GM18867 (cell line): ENCODE measurements around the gene MXRA8.
"Not testable (repeated sequence)": the region's sequence is repeated elsewhere in the genome, so short reads cannot be mapped to it uniquely, and the experiment has no call there.

ENCODE experiments used
- ATAC-seq: cut with Tn5 transposase; IDR thresholded peaks from one replicate; pipeline ENCODE4 v1.9.1; 2021; ENCODE audit warnings: mild to moderate bottlenecking, moderate library complexity; ENCODE audit not compliant: unreplicated experiment

The MXRA8 gene

DNA sequence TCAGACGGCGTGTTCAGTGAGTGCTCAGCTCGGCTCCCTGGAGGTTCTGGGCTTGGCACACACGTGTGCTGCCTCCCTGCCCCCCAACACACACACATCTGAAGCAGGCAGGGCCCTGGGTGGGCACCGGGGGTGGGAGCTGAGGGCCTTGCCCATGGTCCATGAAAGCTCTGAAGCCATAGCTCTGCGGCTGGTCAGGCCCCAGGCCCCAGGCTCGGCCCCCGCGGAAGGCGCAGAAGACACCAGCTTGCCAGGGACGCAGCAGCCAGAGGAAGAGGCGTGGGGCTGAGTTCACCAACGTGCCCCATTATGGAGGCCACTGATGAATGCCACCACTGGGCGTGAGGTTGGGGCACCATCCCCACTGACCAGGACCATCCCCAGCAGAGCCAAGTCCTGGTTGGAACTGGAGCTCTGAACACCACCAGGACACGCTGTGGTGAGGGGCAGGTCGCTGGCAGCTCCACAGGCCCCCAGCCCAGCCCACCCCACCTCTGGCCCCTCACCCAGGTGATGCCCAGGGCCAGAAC, 12.5 kb upstream of the MXRA8 start:
- no peak for ATAC-seq

DNA sequence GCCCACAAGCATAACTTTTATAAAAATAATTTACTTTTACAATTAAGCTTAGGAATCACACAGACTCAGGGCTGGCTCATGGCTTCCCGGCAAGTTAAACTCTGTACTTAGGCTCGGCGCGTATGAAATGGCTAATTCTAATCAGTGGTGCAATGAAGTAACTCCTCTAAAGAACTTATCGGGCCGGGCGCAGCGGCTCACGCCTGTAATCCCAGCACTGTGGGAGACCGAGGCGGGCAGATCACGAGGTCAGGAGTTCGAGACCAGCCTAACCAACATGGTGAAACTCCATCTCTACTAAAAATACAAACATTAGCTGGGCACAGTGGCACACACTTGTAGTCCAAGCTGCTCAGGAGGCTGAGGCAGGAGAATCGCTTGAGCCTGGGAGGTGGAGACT, 11.7 kb upstream of the MXRA8 start:
- ATAC-seq, result not testable (repeated sequence)

DNA sequence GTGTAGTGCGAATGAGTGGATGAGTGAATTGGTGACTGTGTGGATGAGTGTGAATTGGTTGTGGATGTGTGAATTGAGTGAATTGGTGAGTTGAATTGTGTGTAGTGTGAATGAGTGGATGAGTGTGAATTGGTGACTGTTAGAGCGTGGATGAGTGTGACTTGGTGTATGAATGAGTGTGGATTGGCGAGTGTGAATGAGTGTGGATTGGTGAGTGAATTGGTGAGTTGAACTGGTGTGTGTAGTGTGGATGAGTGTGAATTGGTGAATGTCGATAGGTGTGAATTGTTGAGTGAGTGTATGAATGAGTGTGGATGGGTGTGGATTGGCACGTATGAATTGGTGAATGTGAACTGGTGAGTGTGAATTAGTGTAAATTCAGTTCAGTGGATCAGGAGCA, 9.0 kb upstream of the MXRA8 start:
- ATAC-seq, result no peak

DNA sequence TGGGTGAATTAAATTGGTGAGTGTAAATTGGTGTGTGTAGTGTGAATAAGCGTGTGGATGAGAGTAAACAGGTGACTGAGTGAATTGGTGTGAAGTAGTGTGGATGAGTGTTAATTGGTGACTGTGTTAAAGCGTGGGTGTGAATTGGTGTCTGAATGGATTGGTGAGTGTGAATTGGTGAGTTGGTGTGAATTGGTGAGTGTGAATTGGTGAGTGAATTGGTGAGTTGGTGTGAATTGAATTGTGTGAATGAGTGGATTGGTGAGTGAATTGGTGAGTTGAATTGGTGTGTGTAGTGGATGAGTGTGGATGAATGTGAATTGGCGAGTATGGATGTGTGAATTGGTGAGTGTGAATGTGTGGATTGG, 8.3 kb upstream of the MXRA8 start:
- no peak for ATAC-seq

DNA sequence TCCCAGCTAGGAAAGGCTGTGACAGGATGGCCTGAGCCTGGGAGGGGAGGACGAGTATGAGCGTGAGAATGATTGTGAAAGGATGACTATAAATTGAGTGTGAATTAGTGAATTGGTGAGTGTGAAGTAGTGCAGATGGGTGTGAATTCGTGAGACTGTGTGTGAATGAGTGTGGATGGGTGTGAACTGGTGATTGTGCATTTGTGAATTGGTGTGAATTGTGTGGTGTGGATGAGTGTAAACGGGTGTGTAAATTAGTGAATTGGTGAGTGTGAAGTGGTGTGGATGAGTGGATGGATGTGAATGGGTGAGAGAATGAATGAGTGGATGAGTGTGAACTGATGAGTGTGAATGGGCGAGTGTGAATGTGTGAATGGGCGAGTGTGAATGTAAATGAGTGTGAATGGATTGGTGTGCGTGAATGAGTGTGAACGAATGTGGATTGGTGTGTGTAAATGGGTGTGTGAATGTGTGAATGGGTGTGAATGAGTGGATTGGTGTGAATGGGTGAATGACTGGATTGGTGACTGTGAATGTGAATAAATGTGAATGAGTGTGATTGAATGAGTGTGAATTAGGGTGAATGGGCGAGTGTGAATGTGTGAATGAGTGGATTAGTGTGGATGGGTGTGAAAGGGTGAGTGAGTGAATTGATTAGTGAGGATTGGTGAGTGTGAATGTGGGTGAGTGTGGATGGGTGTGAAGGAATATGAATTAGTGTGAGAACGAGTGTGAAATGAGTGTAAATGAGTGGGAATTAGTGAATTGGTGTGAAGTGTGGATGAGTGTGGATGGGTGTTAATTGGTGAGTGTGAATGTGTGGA, 7.7 kb upstream of the MXRA8 start:
- ATAC-seq, result no peak

DNA sequence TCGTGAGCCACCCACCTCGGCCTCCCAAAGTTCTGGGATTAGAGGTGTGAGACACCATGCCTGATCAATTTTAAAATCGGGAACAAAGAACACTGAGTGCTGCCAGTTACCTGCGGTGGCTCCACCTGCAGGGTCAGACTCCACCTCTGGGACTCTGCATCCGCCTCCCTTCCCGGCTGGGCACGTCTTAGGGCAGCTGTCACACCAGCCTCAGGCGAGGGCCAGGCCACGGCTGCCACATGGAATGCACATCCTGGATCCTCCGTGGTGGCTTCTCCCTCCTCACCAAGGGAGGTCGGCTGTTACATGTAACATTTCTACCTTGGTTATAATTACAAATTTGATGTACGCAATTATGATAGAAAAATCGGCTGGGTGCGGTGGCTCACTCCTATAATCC, 5.9 kb upstream of the MXRA8 start:
- no peak for ATAC-seq

DNA sequence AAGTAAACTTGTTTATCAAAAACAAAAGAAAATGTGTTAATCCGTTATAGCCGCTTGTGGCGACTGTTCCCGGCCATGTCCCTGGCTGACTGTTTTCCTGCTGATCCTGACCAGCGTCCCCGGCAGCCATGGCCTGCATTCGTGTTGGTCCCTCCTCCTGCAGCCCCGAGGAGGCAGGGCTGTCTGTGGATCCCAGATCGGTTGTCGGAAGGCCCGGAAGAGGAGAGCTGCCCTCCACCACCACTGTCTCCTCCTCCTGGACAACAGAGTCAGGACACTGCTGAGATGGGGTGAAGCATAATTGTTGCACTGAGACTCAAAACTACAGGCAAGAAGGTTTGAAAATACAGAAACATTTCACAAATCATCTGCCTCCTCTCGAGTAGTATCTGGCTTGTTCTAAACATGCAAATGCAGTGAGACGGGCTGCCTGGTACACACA, 3.6 kb upstream of the MXRA8 start:
- ATAC-seq, result no peak

DNA sequence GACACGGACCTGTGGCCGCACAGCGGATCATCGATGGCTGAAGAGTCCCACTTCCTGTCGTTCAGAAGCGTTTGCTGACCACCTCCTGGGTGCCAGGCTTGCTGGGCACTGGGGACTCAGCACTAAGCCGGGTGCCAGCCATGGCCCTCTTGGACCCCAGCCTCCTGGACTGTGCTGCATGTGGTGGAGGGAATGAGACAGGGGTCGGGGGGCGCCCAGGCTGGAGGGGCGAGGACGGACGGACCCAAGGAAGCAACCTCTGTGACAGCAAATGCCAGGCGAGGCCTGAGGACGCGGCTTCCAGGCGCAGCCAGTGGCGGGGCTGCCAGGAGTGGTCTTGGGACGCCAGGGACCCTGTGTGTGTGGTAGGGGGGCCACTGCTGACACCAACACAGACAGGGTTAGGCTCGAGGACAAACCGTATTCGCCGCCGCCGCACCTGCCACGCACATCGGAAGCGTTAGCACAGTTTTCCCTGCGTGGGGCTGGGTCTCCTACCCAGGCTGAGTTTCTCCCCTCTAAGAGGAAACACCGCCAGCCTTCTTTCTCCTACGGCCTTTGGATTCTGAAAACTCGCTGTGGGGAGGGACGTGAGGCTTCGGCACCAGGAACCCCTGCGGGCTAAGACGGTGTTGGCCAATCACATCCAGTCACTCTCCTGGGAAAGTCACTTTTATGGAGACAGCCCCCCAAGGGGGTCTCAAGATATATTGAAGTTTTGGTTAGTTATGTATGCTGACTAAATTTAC, 3.1 kb upstream of the MXRA8 start:
- no peak for ATAC-seq

DNA sequence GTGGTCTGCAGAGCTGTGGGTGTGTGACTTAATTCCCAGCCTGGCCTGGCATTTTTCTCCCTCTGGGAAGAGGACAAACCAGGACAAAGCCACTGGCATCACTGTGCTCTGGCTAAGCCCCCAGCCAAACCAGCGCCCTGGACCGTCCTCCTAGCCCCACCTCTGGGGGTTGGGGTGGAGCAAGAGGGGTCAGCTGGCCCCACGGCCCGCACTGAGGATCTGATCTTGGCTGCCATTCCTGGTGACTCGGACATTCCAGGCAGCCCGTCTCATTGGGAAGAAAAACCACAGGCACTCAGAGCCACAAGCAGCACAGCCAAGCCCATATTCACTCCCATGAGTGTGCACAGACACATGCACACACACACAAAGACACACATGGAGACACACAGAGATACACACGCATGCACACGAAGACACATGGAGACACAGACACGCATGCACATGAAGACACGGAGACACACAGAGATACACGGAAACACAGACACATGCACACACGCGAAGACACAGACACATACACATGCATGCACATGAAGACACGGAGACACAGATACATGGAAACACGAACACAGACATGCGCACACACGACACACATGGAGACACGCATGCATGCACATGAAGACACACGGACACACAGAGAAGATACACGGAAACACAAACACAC, 2.3 kb upstream of the MXRA8 start:
- ATAC-seq, result no peak

DNA sequence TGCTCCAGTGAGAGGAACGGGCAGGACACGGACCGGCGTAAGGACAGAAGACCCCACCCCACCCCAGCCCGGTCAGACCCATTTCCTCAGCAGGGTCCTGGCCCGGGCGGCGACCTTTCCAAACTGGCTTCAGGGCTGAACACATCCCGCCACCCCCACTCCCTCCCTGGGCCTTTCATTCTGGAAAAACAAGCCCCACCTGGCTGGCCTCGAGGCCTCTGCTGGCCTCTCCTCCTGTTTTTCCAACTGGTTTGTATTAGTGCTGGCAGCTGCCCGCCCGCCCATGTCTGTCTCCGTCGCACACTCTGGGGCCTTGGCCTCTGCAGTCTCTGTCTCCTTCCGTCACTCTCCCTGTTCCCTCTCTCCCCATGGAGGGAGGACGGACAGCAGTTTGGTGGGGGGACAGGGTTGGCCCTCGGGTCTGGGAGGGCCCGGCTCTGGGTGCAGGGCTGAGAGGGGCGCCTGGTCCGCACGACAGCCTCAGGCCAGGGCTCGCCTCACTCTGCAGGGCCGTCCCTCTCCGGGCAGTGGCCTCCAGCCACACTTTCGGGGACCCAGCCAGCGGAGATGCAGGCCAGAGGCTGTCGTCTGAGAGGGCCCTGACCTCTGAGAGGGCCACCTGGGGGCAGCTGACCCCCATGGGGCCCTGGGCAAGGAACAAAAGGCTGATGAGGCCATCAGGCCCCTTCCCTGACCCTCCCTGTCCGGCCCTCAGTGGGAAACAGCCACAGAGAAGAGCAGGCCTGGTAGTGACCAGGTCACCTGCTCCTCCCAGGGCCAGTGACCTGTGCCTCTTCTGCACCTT, 1.5 kb upstream of the MXRA8 start:
- no peak for ATAC-seq

DNA sequence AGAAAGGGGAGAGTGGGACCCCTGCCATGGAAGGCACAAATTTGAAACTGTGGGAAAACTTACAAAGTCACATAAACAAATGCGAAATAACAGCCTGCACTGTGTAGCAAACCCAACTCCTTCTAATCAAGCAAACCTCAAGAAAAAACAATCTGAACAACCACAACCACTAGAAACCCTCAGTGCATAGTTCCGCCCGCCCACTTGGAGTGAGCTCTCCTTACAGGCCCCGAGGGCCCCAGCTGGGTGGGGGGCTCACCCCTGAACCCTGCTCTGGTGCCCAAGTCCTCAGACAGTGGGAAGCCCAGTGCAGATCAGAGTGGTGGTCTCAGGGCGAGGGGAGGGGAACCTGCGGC, 931 bp upstream of the MXRA8 start:
- ATAC-seq, result no peak

DNA sequence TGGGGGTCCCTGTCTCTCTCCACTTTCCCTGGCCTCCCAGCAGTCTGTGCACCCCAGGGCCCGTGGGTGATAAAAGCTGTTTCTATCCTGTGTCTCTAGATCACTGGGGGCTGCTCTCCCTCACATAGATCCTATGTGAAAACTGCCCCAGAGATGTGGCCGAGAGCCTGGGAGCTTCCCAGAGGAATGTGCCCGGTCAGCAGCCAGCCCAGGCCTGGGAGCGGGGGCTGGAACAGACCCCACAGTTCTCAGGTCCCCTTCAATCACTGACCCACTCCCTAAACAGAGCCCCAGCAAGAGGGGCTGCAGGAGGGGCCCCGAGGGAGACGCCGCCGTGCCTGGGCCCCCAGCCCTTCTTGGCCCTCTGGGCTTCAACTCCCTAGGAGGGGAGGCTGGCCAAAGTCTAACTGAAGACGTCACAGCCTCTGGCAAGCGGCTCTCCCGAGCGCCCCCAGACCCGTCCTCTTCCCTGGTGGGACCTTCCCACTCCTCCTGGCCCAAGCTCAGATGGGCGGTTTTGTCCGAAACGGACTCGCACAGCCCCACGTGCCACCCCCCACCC, 403 bp downstream of the MXRA8 start:
- no peak for ATAC-seq

DNA sequence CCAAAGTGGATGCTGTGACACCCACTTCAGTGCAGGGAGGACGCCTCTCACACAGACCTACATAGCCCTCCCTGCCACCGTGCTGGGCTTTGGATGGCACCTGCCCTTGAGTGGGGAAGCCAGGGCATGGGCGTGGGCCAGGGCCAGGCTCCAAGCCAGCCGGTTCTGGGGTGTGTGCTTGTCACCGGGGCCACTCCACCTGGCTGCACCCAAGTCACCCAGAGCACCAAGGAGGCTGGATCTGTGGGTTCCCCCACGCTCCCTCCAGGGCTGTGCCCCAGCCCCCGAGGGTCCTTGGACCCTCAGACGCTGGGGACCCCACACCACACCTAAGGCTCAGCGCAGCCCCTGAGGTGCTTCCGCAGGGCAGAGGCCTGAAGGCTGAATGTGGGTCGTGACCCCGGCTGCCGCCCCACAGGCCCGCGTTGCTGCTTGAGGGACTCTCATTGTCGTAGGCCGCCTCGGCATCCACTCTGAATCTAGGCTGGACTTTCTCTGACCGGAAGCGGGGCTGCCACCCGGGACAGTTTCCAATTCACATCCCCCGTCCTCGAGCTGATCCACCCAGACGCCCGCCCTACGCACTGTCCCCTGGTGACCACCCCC, 1.5 kb downstream of the MXRA8 start:
- ATAC-seq, result no peak

DNA sequence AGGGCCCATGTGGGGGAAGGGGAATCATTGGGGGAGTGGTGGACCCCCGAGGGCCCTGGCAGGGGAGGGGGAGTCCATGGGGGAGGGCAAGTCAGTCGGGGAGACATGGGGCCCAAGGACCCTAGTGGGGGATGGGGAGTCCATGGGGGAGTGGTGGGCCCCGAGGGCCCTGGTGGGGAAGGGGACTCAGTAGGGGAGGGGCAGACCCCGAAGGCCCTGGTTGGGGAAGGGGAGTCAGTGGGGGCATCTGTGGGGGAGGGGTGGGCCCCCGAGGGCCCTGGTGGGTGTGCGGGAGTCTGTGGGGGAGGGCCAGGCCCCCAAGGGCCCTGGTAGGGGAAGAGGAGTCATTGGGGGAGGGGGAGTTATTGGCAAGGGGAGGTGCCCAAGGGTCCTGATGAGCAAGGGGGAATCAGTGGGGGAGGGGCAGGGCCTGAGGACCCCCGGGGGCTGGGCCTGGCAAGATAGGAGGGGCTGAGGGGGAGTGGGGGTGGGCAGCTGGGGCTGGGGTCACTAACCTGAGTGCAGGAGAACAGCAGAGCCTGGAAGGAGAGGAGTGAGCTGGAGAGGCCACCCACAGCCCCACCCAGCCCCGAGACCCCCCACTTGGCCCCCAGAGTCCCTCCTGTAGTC, 2.1 kb downstream of the MXRA8 start:
- no peak for ATAC-seq

DNA sequence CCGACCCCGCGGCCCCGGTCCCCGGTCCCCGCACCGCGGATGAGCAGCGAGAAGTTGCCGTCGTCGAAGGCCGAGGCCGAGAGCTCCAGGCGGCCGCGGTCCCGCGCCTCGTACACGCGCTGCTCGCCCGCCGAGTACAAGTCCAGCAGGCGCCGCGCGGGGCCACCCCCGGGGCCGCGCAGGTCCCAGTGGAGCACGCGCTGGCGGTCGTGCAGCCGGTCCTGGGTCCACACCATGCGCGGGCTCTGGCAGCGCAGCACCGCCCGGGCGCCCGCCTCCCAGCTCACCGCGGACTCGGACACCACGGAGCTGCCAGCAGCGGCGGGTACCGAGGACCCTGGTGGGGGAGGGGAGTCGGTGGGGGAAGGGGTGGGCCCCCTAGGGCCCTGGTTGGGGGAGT, 2.9 kb downstream of the MXRA8 start:
- no peak for ATAC-seq

DNA sequence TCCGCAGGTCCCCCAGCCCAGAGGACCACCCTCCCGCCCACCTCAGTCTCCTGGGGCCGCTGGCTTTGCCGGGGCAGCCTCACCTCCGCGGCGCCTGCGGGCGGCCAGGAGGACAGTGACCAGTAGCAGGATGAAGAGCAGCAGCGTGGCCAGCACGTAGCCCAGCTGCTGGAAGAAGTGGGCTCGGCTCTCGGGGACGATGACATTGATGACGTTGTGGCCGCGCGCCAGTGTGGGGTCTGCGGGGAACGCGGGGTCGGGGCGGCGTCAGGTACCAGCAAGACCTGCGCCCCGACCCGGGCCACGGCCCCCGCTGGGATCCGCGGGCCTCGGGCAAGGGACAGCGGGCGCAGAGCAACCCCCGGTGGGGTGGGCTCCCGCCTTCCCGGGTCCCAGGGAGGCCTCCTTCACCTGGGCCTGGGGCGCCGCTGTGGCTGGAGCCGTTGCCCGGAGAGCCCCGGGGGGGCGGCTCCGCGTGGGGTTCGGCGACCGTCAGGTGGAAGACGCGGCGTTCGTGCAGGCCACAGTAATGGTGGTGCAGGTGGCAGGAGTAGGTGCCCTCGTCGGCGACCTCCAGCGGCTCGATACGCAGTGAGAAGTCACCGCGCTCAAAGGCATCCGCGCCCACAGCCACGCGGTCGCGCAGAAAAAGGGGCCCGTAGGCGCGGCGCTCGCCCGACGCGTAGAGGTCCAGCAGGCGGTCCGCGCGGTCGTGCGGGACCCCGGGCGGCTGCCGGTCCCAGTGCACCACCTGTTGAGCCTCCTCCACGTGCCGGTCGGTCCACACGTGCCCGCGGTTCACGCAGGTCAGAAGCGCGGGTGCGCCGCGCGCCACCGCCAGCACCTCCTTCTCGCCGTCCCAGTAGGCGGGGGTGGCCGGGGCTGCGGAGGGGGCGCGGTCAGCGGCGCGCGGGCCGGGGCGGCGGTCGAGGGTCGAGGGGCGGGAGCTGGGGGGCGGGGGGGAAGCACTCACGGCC, 3.8 kb downstream of the MXRA8 start:
- no peak for ATAC-seq

DNA sequence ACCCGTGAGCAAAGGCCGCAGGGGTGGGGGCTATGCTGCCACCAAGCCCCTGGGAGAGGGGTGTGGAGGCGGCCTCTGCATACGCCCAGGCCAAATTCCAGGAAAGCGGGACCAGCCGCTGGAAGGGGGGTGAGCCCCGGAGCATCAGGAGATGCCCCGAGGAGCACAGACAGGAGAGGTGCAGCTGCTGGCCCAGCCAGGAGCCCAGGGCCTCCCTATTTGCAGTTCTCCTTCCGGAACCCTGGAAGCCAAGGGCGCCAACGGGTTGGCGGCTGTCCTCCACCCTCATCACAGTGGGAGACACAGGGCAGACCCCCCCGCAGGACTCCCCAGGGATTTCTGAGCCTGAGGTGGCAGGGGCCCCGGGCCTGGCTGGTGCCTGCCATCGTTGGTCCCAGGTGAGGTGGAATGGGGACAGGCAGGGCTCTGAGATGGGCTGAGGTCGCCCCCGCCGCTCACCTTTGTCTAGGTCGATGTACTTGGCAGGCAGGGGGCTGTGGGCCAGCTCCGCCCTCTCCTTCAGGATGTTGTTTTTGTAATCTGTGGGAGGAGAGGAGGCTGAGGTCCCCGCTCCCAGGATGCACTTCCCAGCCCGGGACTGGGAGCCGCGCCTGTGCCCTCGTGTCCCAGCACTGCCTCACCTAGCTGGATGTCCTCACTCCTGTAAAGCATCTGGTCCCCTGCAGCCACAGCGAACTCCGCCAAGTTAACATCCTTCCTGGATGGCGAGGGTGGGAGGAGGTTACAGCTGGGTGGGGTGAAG, 4.8 kb downstream of the MXRA8 start:
- ATAC-seq, result no peak
